GM12891 (cell line): ENCODE data around the gene PHACTR3.

Experiments
- POLR2A ChIP-seq: IDR thresholded peaks from 2 replicates; pipeline ENCODE4 v1.6.1; 2011; ENCODE audit warnings: low read depth, low read length, control low read depth
- POLR2AphosphoS5 ChIP-seq: IDR thresholded peaks from 2 replicates; pipeline ENCODE4 v1.6.1; 2011; ENCODE audit warnings: low read depth, low read length, control low read depth
- SPI1 ChIP-seq: IDR thresholded peaks from 2 replicates; pipeline ENCODE4 v1.6.1; 2011; ENCODE audit warnings: low read depth, low read length, control low read depth
- TAF1 ChIP-seq: IDR thresholded peaks from 2 replicates; pipeline ENCODE4 v1.6.1; 2011; ENCODE audit warnings: low read depth, low read length, control low read depth

DNA sequence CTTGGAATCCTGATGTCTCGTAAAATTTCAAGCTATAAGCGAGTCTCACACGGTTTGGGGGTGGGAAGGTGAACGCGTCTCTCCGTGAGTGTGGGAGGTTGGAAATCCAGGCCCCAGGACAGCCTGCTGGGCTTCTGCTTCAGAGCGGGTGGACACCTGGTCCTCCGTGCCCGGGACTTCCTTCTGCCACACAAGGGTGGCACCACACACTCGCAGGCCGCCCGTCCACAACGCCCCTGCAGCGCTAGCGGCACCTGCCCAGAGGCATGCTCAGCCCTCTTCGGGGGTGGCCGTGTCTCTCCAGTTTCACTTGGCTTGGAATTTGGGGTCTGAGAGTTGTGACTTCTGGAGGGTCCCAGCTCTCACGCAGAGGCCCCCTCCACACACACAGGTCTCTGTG is 151.9 kb downstream of the PHACTR3 start:
- TF ChIP-seq POLR2AphosphoS5 = no peak
- no peak for TF ChIP-seq POLR2A
- no peak for TF ChIP-seq SPI1
- TF ChIP-seq TAF1 = no peak
